ENCODE measurements around the gene CYP11A1. TPM values are rescaled to one million over a fixed set of nuclear protein-coding genes. Genes with fewer than 3 reads are reported as not detected.

Gene CYP11A1
- polyA plus RNA-seq, 3 donors = not detected

DNA sequence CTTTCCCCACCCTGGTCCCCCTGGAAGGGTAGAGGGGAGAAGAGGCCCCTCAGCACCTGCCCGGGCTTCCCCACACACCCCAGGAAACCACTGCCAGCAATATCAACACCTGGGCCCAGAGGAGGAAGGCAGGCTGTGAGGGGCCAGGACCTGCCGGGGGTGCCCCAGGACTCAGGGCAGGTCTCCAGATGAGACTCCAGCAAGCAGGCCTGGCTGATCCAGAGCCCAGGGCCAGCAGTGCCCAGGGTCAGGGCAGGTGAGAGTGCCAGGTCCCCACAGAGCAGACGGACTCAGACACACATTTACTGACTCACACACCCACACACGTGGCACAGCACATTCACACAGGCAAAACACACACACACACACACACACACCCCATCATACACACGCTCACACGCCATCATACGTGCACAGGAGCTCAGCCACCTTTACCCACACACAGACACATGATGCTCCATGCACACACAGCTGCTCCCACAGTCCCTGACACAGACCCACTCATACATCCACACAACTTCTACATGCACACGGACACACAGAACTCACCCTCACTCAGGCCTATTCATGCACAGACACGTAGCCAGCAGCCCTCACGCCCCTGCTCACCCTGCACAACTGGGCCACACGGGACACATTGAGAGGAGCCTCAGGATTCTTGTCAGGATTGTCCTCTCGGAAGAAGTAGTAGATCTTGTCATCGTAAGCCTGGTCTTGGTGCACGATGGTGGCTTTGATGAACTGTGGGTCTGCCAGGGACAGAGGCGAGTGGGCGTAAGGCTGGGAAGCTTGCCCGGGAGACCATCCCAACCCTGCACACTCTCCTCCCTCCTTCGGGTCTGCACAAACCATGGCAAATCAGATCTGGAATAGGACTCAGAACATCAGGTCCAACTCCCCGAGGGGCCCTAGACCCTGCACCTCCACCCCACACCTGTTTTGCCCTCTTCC, 48.8 kb upstream of the CYP11A1 start:
- Histone ChIP-seq H3K4me2 (replicated peaks; ENCODE audit: extremely low read depth, low read length, poor library complexity, severe bottlenecking) (no peak overlapping the region), H3K79me2 (ENCODE audit: insufficient read depth, low read length) (no peaks in the 10 kb centered on the region)
- 95% methylated on average over 17 of the region's 19 CpGs for WGBS (ENCODE audit: insufficient coverage)

DNA sequence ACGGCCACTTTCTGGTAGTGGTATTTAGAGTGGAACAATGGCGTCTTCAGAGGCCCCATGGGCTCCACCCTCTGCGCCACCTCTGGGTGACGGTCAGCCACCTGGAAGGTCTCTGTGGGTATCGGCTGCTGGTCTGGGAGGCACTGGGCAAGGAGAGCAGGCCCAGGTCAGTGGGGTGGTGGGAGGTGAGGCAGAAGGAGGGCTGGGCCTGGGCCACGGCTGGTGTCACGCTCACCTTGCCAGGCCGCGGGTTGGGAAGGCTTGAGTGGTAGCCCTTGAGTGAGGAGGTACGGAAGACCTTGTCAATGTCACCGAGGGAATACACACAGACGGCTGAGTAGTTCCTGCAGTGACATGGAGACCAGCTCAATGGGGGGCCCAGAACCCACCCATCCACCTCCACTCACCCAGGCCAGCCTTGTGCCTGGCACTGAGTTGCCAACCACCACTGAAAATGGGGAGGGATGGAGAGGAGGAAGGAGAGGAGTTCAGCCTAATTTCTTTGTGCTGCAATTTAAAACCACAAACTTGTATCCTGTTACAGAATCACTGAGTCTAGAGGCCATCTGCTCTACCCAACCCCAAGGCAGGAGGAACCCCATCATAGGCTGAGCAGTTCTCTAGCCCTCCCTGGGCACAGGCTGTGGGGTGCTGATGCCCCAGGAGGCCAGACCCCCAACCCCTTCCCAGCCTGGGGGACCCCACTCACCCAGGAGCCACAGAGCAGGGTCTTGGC, 47.3 kb upstream of the CYP11A1 start:
- H3K36me3 ChIP-seq (replicated peaks in 1 of 2; ENCODE audit: control insufficient read depth in 1 of 2, insufficient read depth in 2 of 2, low read length in 2 of 2) = no peaks in the 10 kb centered on the region
- 85% methylated on average over 10 of the region's 12 CpGs for WGBS (ENCODE audit: insufficient coverage)

More for the DNA sequence above, 48.8 kb upstream of the CYP11A1 start:
- Histone ChIP-seq H3K36me3 (replicated peaks in 1 of 2; ENCODE audit: control insufficient read depth in 1 of 2, insufficient read depth in 2 of 2, low read length in 2 of 2) (no peaks in the 10 kb centered on the region), H2AFZ (ENCODE audit: insufficient read depth, low read depth, low read length, poor library complexity, severe bottlenecking) (no peak overlapping the region), H3K27ac (ENCODE audit: low read depth in 1 of 2, low read length in 2 of 2) (no peak overlapping the region), H4K20me1 (ENCODE audit: insufficient read depth, low read length) (no peaks in the 10 kb centered on the region), H3K4me1 (ENCODE audit: control insufficient read depth in 1 of 2, insufficient read depth in 2 of 2, low read length in 2 of 2) (peaks cover 7 to 11% of the 10 kb centered on the region in 2 donors), H3K4me3 (replicated peaks in 1 of 3; ENCODE audit: low read depth in 2 of 3, low read length in 3 of 3) (no peak overlapping the region), H3K27me3 (ENCODE audit: control insufficient read depth in 2 of 2, insufficient read depth in 2 of 2, low read length in 2 of 2) (no peaks in the 10 kb centered on the region), H3K9ac (ENCODE audit: insufficient read depth, low read length, poor library complexity, severe bottlenecking) (no peak overlapping the region), H3K9me3 (replicated peaks in 1 of 2; ENCODE audit: control insufficient read depth in 1 of 2, insufficient read depth in 1 of 2, low read length in 2 of 2) (no peaks in the 10 kb centered on the region)
- no peaks in the 10 kb centered on the region for H3K9me3 Mint-ChIP-seq
- intact Hi-C loops (cut with micrococcal nuclease) = no loop called here
- H3K27me3 Mint-ChIP-seq (ENCODE audit: low read depth in 3 of 3) = peaks cover 0 to 2% (median 2%) of the 10 kb centered on the region in 3 donors
- no peak for DNase-seq
- peaks cover 16% of the 10 kb centered on the region for H3K4me1 Mint-ChIP-seq
- H3K27ac Mint-ChIP-seq = no peak overlapping the region
- H3K4me3 Mint-ChIP-seq = no peak overlapping the region
- TF ChIP-seq, protein P1, sequence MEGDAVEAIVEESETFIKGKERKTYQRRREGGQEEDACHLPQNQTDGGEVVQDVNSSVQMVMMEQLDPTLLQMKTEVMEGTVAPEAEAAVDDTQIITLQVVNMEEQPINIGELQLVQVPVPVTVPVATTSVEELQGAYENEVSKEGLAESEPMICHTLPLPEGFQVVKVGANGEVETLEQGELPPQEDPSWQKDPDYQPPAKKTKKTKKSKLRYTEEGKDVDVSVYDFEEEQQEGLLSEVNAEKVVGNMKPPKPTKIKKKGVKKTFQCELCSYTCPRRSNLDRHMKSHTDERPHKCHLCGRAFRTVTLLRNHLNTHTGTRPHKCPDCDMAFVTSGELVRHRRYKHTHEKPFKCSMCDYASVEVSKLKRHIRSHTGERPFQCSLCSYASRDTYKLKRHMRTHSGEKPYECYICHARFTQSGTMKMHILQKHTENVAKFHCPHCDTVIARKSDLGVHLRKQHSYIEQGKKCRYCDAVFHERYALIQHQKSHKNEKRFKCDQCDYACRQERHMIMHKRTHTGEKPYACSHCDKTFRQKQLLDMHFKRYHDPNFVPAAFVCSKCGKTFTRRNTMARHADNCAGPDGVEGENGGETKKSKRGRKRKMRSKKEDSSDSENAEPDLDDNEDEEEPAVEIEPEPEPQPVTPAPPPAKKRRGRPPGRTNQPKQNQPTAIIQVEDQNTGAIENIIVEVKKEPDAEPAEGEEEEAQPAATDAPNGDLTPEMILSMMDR (IDR thresholded peaks at IDR 0.05) = no peak
- H3K36me3 Mint-ChIP-seq = peaks cover 0 to 7% of the 10 kb centered on the region in 2 donors

More for the DNA sequence above, 47.3 kb upstream of the CYP11A1 start:
- intact Hi-C loops (cut with micrococcal nuclease) = no loop called here
- Mint-ChIP-seq H3K4me1 (peaks cover 16% of the 10 kb centered on the region), H3K27ac (peak overlapping the region in 3 of 7 donors; percentile 37 to 42 (median 41)), H3K27me3 (ENCODE audit: low read depth in 3 of 3) (peaks cover 0 to 2% (median 0%) of the 10 kb centered on the region in 3 donors), H3K4me3 (peak overlapping the region in 1 of 2 donors; percentile 31), H3K9me3 (no peaks in the 10 kb centered on the region), H3K36me3 (peaks cover 0 to 7% of the 10 kb centered on the region in 2 donors)
- peaks cover 7 to 11% of the 10 kb centered on the region in 2 donors for H3K4me1 ChIP-seq (ENCODE audit: control insufficient read depth in 1 of 2, insufficient read depth in 2 of 2, low read length in 2 of 2)
- H3K27ac ChIP-seq (ENCODE audit: low read depth in 1 of 2, low read length in 2 of 2) = no peak overlapping the region
- H3K27me3 ChIP-seq (ENCODE audit: control insufficient read depth in 2 of 2, insufficient read depth in 2 of 2, low read length in 2 of 2) = no peaks in the 10 kb centered on the region
- TF ChIP-seq, protein P1 (IDR thresholded peaks at IDR 0.05) = no peak
- no peak for DNase-seq
- no peak overlapping the region for H3K4me3 ChIP-seq (replicated peaks in 1 of 3; ENCODE audit: low read depth in 2 of 3, low read length in 3 of 3)
- H3K4me2 ChIP-seq (replicated peaks; ENCODE audit: extremely low read depth, low read length, poor library complexity, severe bottlenecking) = no peak overlapping the region
- no peaks in the 10 kb centered on the region for H3K9me3 ChIP-seq (replicated peaks in 1 of 2; ENCODE audit: control insufficient read depth in 1 of 2, insufficient read depth in 1 of 2, low read length in 2 of 2)
- H4K20me1 ChIP-seq (ENCODE audit: insufficient read depth, low read length) = no peaks in the 10 kb centered on the region
- H3K79me2 ChIP-seq (ENCODE audit: insufficient read depth, low read length) = no peaks in the 10 kb centered on the region
- no peak overlapping the region for H3K9ac ChIP-seq (ENCODE audit: insufficient read depth, low read length, poor library complexity, severe bottlenecking)
- no peak overlapping the region for H2AFZ ChIP-seq (ENCODE audit: insufficient read depth, low read depth, low read length, poor library complexity, severe bottlenecking)
